KOPT-K1 (cell line): ENCODE results near the gene ACTR8.

Experiments used
- H3K27ac ChIP-seq: fragments of 200-600 bp; sonication (generic); 2 replicates; pipeline ENCODE4 v1.5.1; 2016; ENCODE audit warnings: antibody characterized with exemption, mild to moderate bottlenecking, low read depth, low read length; ENCODE audit not compliant: poor library complexity, severe bottlenecking
- H3K36me3 ChIP-seq: fragments of 200-600 bp; sonication (generic); 2 replicates; pipeline ENCODE4 v1.5.1; 2017; ENCODE audit warnings: antibody characterized with exemption, mild to moderate bottlenecking, low read length, moderate library complexity; ENCODE audit not compliant: insufficient read depth
- H3K9me3 ChIP-seq: fragments of 200-600 bp; sonication (generic); 2 replicates; pipeline ENCODE4 v1.5.1; 2017; ENCODE audit warnings: antibody characterized with exemption, low read length, mild to moderate bottlenecking; ENCODE audit not compliant: insufficient read depth, poor library complexity, severe bottlenecking

The ACTR8 gene

DNA sequence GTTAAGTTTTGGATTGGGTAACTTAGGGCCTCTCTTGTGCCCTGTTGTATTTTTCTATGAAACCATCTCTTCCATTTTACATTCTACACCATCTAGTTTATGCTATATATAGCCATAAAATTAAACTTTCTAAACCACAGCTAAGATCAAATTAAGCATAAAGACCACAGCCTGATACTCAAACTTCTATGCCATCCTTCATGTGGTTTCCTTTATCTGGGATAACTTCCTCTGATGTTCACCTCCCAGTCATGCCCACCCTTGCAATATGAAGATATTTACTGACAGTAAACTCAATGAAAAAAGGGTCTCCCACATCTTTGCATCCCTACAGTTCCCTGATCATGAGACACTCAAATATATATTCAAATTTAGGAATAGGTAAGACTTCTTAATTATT is 5.5 kb upstream of the ACTR8 start:
- no peak overlapping the region for H3K27ac ChIP-seq
- H3K9me3 ChIP-seq = no peaks in the 10 kb centered on the region
- H3K36me3 ChIP-seq = peaks cover 42% of the 10 kb centered on the region

DNA sequence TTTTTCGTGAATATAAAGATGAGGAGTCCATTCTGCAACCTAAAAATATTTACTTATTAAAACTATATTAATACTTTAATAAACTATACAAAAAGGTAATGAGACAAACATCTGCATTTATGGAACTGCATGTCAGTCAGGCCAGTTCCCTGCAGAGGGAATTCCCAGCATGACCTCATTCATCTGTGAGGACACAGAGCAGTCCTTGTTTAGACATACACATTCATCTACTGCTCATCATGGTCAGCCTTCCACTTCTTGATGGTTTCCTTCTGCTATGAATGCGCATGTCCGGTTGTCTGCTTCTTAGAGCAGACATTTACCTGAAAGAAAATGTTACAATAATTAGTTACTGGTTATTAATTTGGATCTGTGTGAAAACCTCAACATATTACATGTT is 3.3 kb upstream of the ACTR8 start:
- H3K36me3 ChIP-seq = peaks cover 47% of the 10 kb centered on the region
- H3K27ac ChIP-seq = no peak overlapping the region
- no peaks in the 10 kb centered on the region for H3K9me3 ChIP-seq

DNA sequence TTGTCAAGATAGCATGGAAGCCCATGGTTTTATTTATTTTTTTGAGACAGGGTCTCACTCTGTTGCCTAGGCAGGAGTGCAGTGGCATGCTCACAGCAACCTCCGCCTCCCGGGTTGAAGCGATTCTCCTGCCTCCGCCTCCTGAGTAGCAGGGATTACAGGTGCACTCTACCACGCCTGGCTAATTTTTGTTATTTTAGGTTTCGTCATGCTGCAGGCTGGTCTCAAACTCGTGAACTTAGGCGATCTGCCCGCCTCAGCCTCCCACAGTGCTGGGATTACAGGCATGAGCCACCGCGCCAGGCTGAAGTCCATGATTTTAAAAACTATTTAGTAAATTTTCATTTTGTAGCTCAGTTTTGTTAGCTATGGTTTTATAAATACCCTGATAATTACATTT is 2.7 kb upstream of the ACTR8 start:
- H3K36me3 ChIP-seq = peaks cover 53% of the 10 kb centered on the region
- no peaks in the 10 kb centered on the region for H3K9me3 ChIP-seq
- no peak overlapping the region for H3K27ac ChIP-seq

DNA sequence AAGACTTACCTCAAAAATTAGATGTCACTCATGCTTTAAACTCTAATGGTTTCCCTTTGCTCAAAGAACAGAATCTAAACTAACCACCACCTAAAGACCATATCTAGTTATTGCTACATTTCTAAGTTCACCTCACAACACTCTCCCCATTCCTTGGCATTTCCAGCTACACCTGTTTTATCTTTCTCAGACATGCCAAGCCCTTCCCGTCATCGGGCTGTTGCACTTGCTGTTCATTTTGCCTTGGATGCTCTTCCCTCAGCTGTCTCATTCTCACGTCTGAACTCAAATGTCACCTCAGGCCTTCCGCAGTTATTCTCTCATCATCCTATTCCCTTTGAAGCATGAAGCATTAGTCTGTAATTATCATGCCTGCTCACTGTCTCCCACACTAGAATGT is 1.1 kb upstream of the ACTR8 start:
- Histone ChIP-seq H3K36me3 (peaks cover 64% of the 10 kb centered on the region), H3K27ac (no peak overlapping the region), H3K9me3 (no peaks in the 10 kb centered on the region)

DNA sequence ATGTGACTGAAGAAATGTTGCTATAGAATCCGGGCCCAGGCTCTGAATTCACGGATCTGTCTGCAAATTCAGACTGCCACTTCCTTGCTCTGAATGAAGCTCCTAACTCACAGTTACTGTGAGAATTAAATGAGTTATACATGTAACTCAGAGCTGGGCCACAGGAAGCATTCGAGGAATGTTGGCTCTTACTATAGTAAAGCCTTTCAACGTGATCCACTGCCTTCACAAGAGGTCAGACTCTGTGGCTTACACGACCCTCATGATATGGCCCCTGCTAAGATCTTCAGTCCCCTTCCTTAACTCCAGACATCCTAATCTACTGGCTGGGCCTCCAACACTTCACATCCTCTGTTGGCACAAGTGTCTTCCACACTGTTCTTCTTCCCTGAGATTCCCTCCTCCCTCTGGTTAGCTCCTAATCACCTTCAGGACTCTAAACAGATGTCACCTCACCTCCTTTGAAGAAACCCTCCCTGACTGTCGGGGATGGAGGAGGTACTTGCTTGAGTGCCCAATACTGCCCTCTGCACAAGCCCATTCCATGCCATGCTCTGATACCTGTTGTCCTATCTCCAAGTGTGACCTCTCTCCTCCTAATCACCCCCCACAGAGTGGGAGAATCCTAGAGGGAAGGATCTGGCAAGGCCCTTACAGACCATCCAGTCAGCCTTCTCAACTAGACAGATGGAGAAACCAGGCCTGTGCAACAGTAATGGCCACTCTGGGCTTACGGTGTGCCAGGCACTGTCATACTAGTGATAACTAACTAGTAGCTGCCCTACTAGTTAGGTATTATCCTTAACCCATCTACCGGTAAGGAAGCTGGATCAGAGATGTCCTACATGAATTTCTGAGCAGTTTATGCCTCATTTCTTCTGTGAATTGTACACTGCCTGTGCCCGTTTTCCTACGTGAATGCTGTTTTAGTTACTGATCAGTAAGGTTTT is 1.3 kb downstream of the ACTR8 start:
- peak overlapping the region; percentile 90 for H3K27ac ChIP-seq
- H3K36me3 ChIP-seq = peaks cover 69% of the 10 kb centered on the region

DNA sequence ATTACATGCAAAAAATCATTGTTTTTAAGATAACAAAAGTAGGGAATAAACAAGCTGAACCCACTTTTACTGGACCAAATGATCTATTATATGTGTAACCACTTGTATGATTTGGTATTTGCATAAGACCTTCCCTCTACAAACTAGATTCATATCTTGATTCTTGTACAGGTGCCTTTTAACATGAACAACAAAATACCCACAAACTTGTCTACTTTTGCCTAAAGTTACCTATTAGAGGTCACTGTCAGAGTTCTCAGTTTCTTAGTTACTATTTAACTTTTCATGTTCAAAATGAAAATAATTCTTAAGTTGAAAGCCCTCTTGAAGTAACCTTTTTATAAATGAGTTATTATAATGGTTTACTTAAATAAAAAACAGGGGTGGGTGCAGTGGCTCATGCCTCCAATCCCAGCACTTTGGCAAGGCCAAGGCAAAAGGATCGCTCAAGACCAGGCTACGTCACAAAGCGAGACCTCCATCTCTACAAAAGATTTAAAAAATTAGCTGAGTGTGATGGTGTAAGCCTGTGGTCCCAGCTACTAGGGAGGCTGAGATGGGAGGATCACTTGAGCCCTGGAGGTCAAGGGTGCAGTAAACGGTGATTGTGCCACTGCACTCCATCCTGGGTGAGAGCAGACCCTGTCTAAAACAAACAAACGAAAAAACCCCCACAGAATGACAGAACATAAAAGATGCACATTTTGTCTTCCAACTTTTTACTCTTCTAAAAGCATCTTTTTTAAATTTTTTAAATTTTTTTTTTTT is 16.0 kb downstream of the ACTR8 start:
- Histone ChIP-seq H3K27ac (no peak overlapping the region), H3K36me3 (peaks cover 86% of the 10 kb centered on the region), H3K9me3 (no peaks in the 10 kb centered on the region)

More for the DNA sequence above, 1.3 kb downstream of the ACTR8 start:
- H3K9me3 ChIP-seq = no peaks in the 10 kb centered on the region

DNA sequence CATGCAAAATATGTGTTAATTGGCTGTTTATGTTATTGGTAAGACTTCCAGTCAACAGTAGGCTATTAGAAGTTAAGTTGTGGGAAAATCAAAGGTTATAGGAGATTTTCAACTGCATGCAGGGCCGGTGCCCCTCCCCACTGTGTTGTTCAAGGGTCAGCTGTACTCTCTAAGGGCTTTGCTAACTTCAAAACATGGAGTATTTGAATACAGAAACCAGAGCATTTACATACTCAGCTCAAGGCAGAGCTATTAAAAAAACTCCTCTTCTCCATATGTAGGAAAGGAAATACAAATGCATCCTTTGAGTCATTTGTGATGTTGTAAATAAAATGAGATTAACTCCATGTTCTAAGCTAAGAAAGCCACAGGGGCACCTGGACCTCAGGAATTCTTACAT is 18.8 kb downstream of the ACTR8 start:
- peaks cover 77% of the 10 kb centered on the region for H3K36me3 ChIP-seq
- H3K9me3 ChIP-seq = no peaks in the 10 kb centered on the region
- no peak overlapping the region for H3K27ac ChIP-seq

DNA sequence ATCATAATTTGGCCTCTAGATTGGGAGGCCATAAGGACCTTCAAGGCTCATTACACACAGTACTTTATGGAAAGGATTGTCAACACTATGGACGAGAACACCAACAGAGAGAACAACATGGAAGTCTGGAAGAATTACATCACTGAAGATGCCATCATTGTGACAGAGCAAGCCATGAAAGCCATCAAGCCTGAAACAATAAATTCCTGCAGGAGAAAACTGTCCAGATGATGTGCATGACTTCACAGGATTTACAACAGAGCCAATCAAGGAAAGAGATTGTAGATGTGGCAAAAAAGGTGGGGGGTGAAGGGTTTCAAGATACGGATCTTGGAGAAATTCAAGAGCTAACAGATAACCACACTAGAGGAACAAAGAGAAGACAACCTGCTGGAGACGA is 19.7 kb downstream of the ACTR8 start:
- Histone ChIP-seq H3K27ac (no peak overlapping the region), H3K36me3 (peaks cover 68% of the 10 kb centered on the region), H3K9me3 (no peaks in the 10 kb centered on the region)

DNA sequence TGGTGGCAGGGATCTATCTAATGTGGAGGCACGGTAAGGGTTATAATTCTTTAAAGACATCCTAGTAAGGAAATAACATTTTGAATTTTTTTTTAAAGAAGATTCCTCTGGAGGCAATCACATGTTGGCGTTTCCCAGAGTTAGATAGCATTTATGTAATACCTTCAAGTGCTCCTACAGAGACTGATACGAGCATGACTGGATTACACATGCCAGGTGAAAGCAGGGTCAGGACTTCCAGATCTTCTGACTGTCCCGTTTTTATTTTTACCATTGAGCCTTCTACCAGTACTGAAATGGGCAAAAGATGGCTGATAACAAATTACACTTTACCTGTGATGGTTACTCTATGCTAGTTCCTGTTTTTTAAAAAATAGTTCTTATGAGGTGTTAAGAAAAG is 21.8 kb downstream of the ACTR8 start:
- peaks cover 60% of the 10 kb centered on the region for H3K36me3 ChIP-seq
- H3K9me3 ChIP-seq = no peaks in the 10 kb centered on the region
- H3K27ac ChIP-seq = no peak overlapping the region

DNA sequence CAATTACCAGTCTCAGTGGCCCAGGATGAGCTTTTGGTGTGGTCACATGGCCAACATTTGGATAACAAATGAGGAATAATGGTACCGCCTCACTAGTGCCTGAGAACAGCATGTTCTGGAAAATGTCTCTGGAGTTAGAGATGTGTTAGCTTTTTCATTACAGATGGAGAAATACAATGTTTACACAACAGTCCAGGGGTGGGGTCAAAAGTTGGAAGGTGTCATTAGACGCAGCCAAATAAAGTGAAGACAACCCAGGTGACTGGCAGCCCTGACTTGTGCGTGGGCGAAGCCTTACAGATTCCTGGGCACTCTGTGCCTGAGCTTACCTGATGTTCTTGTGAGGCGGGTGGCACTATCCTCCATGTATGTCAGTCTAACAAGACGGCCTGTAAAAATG is 22.8 kb downstream of the ACTR8 start:
- Histone ChIP-seq H3K36me3 (peaks cover 50% of the 10 kb centered on the region), H3K27ac (no peak overlapping the region), H3K9me3 (no peaks in the 10 kb centered on the region)

DNA sequence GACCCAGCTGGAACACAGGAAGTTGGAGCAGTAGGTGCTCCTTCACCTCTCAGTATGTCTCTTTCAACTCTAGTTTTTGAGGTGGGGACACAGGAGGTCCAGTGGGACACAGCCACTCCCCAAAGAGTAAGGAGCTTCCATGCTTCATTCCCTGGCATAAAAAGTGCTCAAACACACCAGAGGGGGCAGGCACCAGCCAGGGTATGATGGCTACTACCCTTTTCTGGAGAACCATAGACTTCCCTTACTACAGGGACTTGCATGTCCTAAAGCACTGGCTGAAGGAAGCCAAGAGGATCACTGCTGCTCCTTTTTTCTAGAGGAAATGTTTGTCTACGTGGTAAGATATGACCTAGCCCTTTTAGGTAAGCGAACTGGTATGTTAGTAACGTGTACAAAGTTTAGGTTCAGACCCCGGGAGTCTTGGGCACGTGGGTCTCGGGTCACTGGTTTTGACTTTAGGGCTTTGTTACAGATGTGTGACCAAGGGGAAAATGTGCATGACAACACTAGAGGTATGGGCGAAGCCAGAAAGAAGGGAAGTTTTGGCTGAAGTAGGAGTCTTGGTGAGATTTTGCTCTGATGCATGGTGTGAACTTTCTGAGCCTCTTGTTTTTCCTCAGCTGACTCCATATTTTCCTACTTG is 23.7 kb downstream of the ACTR8 start:
- Histone ChIP-seq H3K27ac (no peak overlapping the region), H3K36me3 (peaks cover 40% of the 10 kb centered on the region), H3K9me3 (no peaks in the 10 kb centered on the region)

DNA sequence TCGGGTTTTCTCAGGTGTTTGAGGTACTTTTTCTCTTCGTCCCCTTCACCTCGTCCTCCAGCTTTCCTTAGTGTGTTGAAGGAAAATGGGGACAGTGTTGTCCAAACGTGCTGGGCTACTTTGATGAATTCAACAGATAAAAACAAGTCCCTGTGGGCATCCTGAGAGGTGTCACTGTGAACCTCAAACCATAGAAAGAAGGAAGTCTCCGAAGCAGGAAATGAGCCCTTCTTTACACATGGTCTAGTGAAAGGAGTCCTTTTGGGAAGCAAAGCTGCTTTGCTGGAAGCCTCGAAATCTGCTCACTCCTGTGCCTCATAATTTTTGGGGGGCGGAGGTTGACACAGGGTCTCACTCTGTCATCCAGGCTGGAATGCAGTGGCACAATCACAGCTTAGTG is 25.0 kb downstream of the ACTR8 start:
- Histone ChIP-seq H3K27ac (no peak overlapping the region), H3K36me3 (peaks cover 29% of the 10 kb centered on the region), H3K9me3 (no peaks in the 10 kb centered on the region)

DNA sequence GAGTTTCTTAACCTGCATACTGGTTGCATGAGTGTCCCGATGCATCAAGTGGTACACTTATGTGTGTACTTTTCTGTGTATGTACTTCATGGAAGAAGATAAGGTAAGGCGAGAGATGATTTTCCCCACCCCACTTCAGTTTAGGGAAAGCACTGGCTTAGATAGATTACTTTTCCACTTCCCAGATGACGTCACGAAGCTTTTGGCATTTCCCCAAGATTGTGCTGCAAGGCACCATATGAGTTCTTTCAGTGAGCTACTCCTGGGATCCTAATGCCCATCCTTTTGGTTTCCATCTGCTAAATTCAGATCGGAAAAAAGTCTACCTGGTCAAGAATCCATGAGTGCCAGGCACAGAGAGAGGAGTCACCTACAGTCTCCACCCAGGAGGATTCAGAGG is 31.1 kb downstream of the ACTR8 start:
- H3K27ac ChIP-seq = no peak overlapping the region
- no peaks in the 10 kb centered on the region for H3K36me3 ChIP-seq
- H3K9me3 ChIP-seq = no peaks in the 10 kb centered on the region

DNA sequence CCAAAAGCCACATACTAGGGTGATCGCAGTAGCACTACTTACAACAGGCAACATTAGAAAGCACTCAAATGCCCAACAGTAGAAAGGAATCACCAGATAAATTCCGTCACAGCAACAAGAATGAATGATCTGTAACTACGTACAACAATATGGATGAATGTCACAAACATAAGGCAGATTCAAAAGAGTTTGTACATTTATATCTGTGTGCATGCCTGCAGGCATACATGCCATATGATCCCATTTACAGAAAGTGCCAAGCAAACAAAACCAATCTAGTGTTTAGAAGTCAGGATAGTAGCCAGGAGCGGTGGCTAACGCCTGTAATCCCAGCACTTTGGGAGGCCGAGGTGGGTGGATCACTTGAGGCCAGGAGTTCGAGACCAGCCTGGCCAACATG is 32.0 kb downstream of the ACTR8 start:
- no peaks in the 10 kb centered on the region for H3K9me3 ChIP-seq
- H3K27ac ChIP-seq = no peak overlapping the region
- no peaks in the 10 kb centered on the region for H3K36me3 ChIP-seq

DNA sequence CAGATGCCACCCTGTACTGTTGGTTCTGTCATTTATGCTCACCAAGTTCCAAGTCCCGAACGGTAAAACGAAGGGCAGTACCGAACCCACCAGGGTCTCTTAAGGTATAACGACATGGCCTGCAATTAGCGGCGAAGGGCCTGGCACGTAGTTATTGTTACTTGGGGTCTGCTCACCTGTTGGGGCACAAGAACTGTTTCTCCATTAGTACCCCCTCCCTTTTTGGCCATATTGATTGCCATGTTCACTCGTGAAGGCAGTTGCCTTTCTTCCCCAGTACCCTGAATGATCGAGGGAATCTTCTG is 35.1 kb downstream of the ACTR8 start:
- no peaks in the 10 kb centered on the region for H3K9me3 ChIP-seq

More for the DNA sequence above, 35.1 kb downstream of the ACTR8 start:
- Histone ChIP-seq H3K36me3 (no peaks in the 10 kb centered on the region), H3K27ac (no peak overlapping the region)
